H7 (cell line): Measurements from ENCODE around the gene RNF166. TPM values are rescaled to one million over a fixed set of nuclear protein-coding genes. Genes with fewer than 3 reads are reported as not detected.

Experiments
- DNase-seq: peaks from one replicate; pipeline ENCODE4 v3.0.0; 2012
- H3K27me3 ChIP-seq: 2 replicates; pipeline ENCODE4 v1.6.0; 2011; ENCODE audit warnings: mild to moderate bottlenecking, low read length; ENCODE audit not compliant: control insufficient read depth, insufficient read depth
- H3K36me3 ChIP-seq: replicated peaks from 2 replicates; pipeline ENCODE4 v1.5.1; 2011; ENCODE audit warnings: low read length; ENCODE audit not compliant: control insufficient read depth, insufficient read depth
- H3K4me3 ChIP-seq: 2 replicates; pipeline ENCODE4 v1.5.1; 2011; ENCODE audit warnings: low read depth, mild to moderate bottlenecking, control low read depth, low read length, moderate library complexity; ENCODE audit not compliant: insufficient read depth
- total RNA-seq: library from RNA; depleted of rRNA; stranded (reverse); fragments of >200 nt; shearing (Covaris generic); gene quantifications from 2 replicates; pipeline ENCODE4 v1.2.3, GENCODE V29; 2014

RNF166 gene
- total RNA-seq, 1 experiment from 2014 or later: 45.3 TPM

DNA sequence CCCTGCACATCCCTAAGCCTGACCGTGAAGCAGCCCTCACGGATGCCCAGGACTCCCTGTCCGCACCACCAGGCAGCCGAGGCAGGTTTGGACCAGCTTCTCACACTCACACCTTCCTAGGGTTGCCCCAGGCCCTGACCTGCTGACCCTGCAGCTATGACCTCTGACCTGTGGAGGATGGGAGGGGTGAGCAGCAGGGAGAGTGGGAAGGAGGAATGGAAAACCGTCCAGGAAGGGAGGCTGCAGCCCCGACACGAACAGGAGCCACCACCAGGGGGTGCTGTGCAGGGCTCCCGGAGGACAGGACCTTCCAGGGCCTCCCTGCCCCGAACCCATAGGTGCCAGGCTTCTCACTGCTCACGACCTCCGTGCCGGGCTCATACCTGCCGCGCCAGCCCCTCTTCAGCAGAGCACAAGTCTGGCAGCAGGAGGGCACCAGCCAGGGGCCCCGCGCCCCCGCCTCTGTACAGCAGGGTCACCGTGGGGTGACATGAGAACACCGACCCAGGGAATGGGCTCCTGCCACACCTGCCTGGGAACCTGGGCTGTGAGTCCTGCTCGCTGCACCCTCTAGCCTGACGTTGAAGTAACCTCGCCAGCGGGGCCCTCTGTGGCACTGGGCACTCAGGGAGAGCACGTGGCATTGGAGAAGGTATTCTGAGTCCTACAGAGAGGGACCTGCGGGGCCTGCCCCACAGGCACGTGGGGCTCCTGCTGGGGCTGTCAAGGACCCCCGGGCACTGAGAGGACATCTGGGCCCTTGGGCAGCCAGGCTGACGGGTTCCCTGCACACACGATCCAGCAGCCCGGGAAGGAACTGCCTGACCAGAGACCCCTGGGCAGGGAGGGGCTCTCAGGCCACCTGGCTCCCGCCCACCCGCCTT lies 37.7 kb upstream of the RNF166 start:
- Histone ChIP-seq H3K36me3 (no peaks in the 10 kb centered on the region), H3K27me3 (no peaks in the 10 kb centered on the region), H3K4me3 (no peak overlapping the region)
- DNase-seq: peak; percentile 98

DNA sequence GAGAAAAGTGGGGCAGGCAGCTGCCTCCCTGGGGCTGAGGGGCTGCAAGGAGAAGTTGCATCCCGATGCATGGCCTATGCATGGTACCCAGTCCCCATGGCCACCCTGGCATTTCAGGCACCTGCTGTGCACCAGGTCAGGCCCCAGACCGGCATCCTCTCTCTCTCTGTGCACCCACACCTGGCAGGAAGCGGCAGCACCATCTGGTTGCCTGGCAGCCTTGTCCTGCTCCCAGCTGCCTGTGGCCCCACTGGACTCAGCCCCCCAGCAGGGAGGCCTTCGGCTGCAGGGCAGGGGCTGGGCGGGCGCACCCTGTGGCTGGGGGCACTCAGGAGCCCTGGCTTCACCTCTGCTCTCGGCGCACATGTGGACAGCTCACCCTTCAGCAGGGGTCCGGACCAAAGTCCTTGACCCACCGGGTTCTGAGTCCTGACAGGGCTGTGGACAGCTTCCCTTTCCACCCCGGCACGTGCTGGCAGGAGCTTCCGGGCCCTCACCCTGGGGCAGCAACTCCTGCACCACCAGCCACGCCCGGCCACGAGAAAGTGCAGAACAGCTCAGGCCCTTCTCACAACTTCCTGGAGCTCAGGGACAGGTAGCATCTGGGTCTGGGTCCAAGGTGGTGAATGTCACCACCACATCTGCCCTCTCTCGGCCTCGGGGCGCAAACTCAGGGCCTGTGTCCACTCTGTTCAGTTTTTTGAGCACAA lies 36.8 kb upstream of the RNF166 start:
- Histone ChIP-seq H3K36me3 (no peaks in the 10 kb centered on the region), H3K4me3 (no peak overlapping the region), H3K27me3 (no peaks in the 10 kb centered on the region)
- DNase-seq: no peak

DNA sequence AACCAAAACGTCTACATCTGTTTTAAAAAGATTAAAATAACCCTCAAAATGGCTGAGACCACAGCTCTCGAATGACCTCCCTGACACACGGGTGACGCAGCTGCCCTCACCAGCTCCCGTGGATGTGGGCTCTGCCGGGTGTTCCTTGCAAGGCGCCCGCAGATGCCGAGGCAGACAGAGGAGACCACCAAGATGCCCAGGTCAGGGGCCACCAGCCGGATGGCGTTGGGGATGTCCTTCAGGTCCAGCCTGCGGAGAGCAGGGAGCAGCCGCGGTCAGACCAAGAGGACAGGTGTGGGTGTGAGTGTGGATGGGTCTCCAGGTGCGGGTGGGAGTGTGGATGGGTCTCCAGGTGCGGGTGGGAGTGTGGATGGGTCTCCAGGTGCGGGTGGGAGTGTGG lies 35.2 kb upstream of the RNF166 start:
- Histone ChIP-seq H3K36me3 (no peaks in the 10 kb centered on the region), H3K27me3 (no peaks in the 10 kb centered on the region), H3K4me3 (no peak overlapping the region)
- no peak for DNase-seq

- Histone ChIP-seq H3K4me3 (no peak overlapping the region), H3K27me3 (no peaks in the 10 kb centered on the region), H3K36me3 (peaks cover 2% of the 10 kb centered on the region; the same call in 1 of the 2 replicates)
- DNase-seq: no peak
Observed at GRCh38 chr16:88740727-88741055, 34.5 kb upstream of the RNF166 start.

GRCh38 chr16:88739977-88740726 lies 33.9 kb upstream of the RNF166 start:
- Histone ChIP-seq H3K4me3 (no peak overlapping the region), H3K36me3 (peaks cover 3% of the 10 kb centered on the region), H3K27me3 (no peaks in the 10 kb centered on the region)
- no peak for DNase-seq

- Histone ChIP-seq H3K4me3 (no peak overlapping the region), H3K36me3 (peaks cover 3% of the 10 kb centered on the region)
- no peak for DNase-seq
Observed at GRCh38 chr16:88739139-88739976, 33.1 kb upstream of the RNF166 start.

DNA sequence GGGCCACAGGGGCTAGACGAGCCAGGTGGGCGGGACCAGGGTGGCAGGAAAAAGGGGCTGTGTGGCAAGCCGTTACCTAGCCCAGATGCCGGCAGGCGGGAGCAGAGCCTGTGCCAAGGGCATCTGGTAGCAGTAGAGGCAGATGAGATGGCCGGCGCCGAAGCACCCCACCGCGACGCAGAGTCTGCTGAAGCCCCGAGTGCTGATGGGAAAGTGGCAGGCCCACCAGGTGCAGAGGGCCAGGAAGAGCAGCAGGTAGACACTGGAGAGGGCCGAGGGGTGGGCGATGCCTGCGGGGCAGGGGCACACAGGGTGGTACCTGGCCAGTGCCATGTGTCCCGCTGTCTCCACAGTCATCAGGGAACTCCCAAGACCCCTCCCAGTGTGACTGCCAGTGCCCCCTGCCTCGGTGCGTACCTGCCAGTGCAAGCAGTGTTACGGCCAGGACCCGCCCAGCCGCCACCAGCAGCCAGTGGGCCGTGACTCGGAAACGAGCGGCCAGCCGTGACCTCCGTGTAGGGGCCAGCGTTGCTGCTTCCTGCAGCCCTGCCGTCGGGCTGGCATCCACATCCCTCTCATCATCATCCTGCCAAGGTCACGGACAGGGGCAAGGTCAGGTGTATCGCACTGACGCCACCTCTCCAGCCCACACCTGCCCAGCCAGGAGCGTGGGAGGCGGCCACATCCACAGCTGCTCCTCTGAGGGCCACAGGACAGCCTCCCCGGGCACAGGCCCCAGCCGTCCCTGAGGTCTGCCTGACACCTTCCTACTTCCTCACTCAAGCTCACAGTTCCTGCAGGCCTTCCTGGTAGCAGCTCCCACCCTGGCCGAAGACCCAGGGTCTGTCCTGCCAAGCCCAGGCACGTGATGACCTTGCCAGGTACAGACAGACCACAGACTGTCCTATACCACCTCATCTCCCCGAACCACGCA lies 32.2 kb upstream of the RNF166 start:
- peaks cover 3% of the 10 kb centered on the region for H3K36me3 ChIP-seq
- H3K27me3 ChIP-seq: no peaks in the 10 kb centered on the region
- no peak for DNase-seq
- H3K4me3 ChIP-seq: no peak overlapping the region

More at GRCh38 chr16:88739139-88739976, 33.1 kb upstream of the RNF166 start:
- H3K27me3 ChIP-seq: no peaks in the 10 kb centered on the region

- no peak overlapping the region for H3K4me3 ChIP-seq
Observed at GRCh38 chr16:88737298-88738150, 31.3 kb upstream of the RNF166 start.

GRCh38 chr16:88736496-88736895 lies 30.3 kb upstream of the RNF166 start:
- DNase-seq: no peak
- no peaks in the 10 kb centered on the region for H3K27me3 ChIP-seq
- no peak overlapping the region for H3K4me3 ChIP-seq
- H3K36me3 ChIP-seq: peaks cover 3% of the 10 kb centered on the region

More at GRCh38 chr16:88737298-88738150, 31.3 kb upstream of the RNF166 start:
- peak; percentile 98 for DNase-seq
- Histone ChIP-seq H3K27me3 (no peaks in the 10 kb centered on the region), H3K36me3 (peaks cover 3% of the 10 kb centered on the region)

DNA sequence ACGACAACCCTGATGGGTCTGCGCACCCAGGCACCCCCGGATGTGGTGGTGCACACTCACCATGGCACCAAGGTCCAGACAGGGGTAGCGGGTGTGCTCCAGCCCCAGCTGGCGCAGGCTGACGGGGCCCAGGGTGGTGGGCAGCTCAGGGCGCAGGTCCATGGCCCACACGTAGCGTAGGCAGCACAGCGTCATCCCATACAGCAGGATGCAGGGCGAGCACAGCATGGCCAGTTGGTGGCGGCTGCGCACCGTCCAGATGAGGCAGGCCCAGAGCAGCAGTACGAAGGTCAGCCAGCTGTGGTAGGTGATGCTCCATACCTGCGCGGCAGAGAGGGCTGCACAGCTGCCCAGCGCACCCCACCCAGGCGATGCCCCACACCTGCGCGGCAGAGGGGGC lies 29.9 kb upstream of the RNF166 start:
- H3K4me3 ChIP-seq: no peak overlapping the region

DNA sequence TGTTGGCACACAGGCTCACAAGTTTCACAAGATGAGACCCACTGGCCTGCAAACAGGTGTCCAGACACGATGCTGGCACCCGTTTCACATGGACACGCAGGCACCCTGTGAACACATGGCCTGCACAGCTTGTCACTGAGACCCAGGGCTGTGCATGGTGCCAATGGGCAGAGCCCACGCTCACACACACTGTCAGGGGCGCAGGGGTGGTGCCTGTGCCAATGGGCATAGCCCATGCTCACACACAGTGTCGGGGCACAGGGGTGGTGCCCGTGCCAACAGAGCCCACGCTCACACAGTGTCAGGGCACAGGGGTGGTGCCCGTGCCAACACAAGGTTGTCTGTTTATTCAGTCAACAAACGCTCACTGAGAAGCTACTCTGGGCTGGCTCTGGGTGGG lies 29.4 kb upstream of the RNF166 start:
- no peak for DNase-seq
- Histone ChIP-seq H3K36me3 (peaks cover 4% of the 10 kb centered on the region), H3K4me3 (no peak overlapping the region), H3K27me3 (no peaks in the 10 kb centered on the region)

More for the DNA sequence above, 29.9 kb upstream of the RNF166 start:
- Histone ChIP-seq H3K27me3 (no peaks in the 10 kb centered on the region), H3K36me3 (peaks cover 3% of the 10 kb centered on the region)
- DNase-seq: no peak

DNA sequence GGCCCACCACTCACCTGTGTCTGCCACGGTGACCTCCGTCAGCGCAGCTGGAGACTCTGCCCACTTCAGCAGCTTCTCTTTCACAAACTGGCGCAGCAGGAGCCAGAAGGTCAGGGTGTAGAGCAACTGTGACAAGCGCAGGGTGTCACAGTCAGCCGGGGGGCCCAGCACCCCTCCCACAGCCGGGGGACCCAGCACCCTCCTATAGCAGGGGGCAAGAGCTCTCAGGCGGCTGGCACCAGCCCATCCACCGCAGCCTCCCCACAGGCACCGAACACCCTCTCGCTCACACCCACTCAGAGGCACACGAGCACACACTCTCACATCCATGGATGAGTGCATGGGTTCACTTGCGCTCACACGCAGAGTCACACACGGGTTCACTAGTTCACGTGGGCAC lies 28.9 kb upstream of the RNF166 start:
- H3K27me3 ChIP-seq: no peaks in the 10 kb centered on the region
- peaks cover 4% of the 10 kb centered on the region for H3K36me3 ChIP-seq
- H3K4me3 ChIP-seq: no peak overlapping the region
- no peak for DNase-seq
